GM12865 (cell line): ENCODE results near the gene OGDHL.

Experiments used
- DNase-seq: peaks from one replicate; pipeline ENCODE4 v3.0.0; 2010; ENCODE audit warnings: low read depth
- H3K4me3 ChIP-seq: 2 replicates; pipeline ENCODE4 v1.5.1; 2011; ENCODE audit warnings: mild to moderate bottlenecking, low read depth, low read length, control low read depth
- TF ChIP-seq, protein P1 (sequence below): IDR thresholded peaks from 2 replicates; pipeline ENCODE4 v1.5.1; 2011; ENCODE audit warnings: low read length, control low read depth, low read depth, inconsistent platforms; ENCODE audit not compliant: insufficient read depth; ENCODE audit errors: missing control alignments

OGDHL gene

DNA sequence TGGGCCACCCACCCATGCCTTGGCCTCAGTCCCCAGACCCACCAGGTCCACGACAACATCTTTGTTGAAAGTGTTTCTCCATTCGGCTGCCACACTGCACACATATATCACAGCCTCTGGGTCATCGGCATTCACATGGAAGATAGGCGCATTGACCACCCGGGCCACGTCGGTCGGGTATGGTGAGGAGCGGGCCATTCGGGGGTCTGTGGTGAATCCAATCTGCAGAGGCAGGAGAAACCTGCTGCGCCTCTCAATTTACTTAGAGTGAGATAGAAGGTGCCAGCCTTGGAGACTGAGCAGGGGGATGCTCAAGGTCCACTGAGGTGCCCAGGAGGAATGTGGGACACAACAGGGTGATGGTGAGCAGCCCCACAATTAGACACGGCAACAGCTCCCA is 16.4 kb downstream of the OGDHL start:
- no peak overlapping the region for H3K4me3 ChIP-seq
- no peak for DNase-seq
- TF ChIP-seq, protein P1, sequence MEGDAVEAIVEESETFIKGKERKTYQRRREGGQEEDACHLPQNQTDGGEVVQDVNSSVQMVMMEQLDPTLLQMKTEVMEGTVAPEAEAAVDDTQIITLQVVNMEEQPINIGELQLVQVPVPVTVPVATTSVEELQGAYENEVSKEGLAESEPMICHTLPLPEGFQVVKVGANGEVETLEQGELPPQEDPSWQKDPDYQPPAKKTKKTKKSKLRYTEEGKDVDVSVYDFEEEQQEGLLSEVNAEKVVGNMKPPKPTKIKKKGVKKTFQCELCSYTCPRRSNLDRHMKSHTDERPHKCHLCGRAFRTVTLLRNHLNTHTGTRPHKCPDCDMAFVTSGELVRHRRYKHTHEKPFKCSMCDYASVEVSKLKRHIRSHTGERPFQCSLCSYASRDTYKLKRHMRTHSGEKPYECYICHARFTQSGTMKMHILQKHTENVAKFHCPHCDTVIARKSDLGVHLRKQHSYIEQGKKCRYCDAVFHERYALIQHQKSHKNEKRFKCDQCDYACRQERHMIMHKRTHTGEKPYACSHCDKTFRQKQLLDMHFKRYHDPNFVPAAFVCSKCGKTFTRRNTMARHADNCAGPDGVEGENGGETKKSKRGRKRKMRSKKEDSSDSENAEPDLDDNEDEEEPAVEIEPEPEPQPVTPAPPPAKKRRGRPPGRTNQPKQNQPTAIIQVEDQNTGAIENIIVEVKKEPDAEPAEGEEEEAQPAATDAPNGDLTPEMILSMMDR: no peak

DNA sequence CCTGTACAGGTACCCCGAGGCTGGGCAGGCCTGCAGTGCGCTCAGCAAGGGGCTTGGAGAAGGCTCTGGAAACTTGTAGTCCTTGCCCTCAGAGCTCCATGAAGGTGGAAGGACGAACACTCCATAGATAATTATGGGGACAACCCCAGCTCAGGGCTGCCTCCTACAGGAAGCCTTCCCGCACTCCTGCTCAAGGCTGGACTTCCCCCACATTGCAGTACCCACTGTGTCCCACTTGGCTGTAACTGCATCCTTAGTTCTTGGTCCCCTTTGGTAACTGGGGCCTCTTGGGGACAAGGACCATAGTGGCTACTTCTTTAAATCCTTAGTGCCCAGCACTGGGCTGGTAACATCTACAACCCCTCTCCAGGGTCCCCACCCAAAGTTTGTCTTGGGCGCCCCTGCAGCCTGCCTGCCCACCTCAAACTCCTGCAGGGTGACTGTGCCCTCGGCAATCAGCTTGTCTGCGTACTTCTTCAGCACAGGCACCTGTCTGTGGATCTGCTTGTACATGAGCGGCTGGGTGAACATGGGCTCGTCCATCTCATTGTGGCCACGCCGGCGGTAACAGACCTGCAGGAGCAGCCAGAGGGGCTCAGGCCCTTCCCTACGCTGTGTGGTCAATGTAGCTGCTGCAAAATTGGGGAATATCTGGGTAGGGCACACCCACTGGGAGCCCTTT is 17.1 kb downstream of the OGDHL start:
- TF ChIP-seq, protein P1: no peak
- DNase-seq: no peak
- H3K4me3 ChIP-seq: no peak overlapping the region

DNA sequence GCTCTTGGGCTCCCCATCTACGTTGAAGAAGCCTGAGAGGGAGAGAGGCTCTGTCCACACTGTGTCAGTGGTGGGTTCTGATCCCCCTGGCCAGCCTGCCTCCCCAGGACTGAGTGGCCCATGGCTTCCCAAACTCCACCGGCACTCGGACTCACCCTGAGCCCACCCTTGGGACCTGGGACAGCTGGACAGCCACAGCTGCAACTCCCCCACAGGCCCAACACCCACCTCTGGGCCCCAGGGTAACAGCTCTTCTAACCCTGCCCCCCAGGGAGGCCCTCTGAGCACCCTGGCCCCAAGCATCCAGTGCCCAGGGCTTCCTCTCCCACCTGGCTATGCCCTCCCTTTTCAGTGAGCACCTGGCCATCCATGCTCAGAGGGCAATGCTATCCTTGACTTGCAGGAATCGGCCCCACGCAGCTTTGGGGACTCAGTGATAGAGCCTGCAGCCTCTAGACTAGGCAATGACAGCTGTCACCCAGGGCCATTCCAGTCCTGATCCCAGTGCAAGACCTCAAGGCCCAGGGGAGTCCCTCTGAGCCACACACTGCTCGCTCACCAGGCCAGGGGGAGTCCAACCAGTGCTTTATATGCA is 17.9 kb downstream of the OGDHL start:
- H3K4me3 ChIP-seq: no peak overlapping the region
- TF ChIP-seq, protein P1: no peak
- no peak for DNase-seq

DNA sequence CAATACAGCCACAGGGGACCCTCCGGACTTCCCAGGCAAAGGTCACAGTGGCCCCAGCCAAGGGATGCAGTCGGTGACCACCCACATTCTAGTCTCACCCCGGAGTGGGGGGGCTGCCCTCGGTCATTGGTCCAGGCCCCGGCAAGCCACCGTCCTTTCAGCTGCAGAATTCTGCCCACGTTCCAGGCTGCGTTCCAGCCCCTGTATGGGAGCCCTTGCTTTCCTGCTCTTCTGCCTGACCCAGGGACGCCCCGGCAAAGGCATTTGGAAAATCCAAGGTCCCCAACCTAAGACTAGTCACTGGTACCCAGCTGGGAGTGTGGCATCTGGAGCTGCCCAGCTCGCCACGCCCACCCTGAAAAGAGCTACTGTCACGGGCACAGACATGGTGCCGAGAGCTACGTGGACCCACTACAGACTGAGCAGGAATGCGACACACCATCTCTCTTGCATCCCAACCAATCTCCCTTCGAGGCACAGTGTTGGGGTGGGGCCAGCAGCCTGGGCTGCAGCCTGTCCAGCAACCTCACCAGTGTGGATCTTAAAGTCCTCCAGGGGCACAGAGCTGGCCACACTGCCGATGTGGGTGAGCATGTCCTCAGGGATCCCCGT is 18.6 kb downstream of the OGDHL start:
- DNase-seq: no peak
- TF ChIP-seq, protein P1: no peak
- no peak overlapping the region for H3K4me3 ChIP-seq

DNA sequence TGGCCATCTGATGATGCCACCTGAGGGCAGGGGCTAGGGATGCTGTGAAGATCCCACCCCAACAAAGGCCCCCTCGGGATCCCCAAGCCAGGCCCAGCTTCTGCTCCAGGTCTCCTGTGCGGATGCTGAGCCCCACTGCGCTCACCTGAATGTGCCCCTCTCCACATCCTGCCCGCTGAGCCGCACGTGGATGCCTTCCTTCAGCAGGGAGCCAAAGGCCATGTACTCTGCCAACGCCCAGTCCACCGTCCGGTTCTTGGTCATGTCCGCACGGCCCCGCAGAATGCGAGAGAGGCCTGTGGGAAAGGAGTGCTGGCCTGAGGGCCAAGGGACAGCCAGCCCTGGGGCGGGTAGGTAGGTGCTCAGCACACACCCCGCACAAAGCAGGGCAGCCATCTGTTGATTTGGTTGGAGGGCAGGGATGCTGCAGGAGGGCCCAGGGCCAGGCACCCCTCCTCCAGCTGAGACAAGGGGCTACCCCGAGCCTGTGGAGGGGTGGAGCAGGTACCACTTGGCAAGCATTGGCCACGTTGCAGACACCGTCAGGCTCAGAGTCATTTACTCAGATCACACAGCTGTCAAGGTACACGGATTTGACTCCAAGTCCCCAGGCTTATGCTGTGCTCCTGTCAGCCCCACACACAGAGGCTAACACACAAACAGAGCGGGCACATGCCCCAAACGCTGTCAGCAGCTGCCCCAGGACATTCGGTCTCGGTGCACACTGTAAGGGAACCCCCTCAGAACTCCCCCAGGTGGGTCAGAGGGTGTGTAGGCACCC is 19.2 kb downstream of the OGDHL start:
- H3K4me3 ChIP-seq: no peak overlapping the region
- no peak for DNase-seq
- TF ChIP-seq, protein P1: no peak

DNA sequence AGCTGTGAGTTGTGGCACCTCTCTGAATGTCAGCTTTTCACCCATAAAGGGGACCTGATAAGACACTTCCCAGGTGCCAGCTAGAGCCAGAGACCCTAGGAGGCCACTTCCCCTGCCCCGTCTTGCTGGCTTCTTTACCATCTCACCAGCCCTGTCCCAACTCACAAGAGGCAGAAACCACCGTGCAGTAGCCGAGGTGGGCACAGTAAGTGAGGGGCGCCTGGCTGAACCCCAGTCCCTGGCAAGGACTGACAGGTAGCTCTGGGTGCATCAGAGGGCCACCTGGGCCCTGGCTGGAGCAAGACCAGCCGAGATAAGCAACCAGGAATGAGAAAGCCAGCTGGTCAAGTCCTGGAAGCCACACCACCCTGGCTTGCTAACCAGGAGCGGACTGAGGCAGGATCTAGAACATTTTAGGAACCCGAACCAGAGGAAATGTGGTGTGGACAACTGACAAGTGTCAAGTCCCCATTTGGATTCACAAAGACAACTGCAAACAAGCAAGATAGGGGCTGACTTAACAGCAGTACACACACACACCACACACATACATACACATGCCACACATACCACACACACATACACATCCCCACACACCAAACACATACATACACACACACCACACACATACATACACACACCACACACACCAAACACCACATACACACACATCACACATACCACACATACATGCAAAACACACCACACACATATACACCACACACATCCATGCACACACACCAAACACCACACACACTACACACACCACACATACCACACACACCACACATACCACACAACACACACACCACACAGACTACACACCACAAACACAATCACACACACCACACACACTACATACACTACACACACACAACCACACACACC is 20.8 kb downstream of the OGDHL start:
- H3K4me3 ChIP-seq: no peak overlapping the region
- TF ChIP-seq, protein P1: no peak
- no peak for DNase-seq
